ENCODE measurements around the gene CRIM1. TPM values are rescaled to one million over a fixed set of nuclear protein-coding genes. Genes with fewer than 3 reads are reported as not detected.

The CRIM1 gene
- total and polyA plus RNA-seq, 2 experiments from 2014 or later = 10.5 to 36.4 TPM

GRCh38 chr2:36432479-36432878, 76.9 kb downstream of the CRIM1 start (continued):
- TF ChIP-seq ZNF462 (CRISPR knock-in tag; IDR thresholded peaks at IDR 0.05) (no peak), ETS1 (IDR thresholded peaks at IDR 0.05) (no peak), ZNF331 (CRISPR knock-in tag; IDR thresholded peaks at IDR 0.05; ENCODE audit: low read depth) (no peak)

- Mint-ChIP-seq H3K4me3 (no peak overlapping the region), H3K4me1 (peaks cover 37% of the 10 kb centered on the region), H3K36me3 (ENCODE audit: low read depth) (no peaks in the 10 kb centered on the region; the same call in 2 of the 3 replicates), H3K27me3 (ENCODE audit: insufficient read depth, low read depth, poor library complexity) (no peaks in the 10 kb centered on the region), H3K9me3 (no peaks in the 10 kb centered on the region), H3K27ac (no peak overlapping the region)
- Histone ChIP-seq H3K79me2 (replicated peaks; ENCODE audit: insufficient read depth) (peaks cover 91% of the 10 kb centered on the region), H3K4me1 (ENCODE audit: insufficient read depth) (peaks cover 29% of the 10 kb centered on the region), H3F3A (replicated peaks; ENCODE audit: low read depth) (no peaks in the 10 kb centered on the region), H3K27ac (ENCODE audit: low read depth) (no peak overlapping the region; the same call in 1 of the 2 replicates), H3K4me2 (no peak overlapping the region; the same call in 1 of the 2 replicates), H4K20me1 (replicated peaks; ENCODE audit: insufficient read depth) (no peaks in the 10 kb centered on the region; the same call in none of the 2 replicates), H2AFZ (no peak overlapping the region), H3K36me3 (ENCODE audit: insufficient read depth) (no peaks in the 10 kb centered on the region), H3K9me2 (ENCODE audit: insufficient read depth) (no peaks in the 10 kb centered on the region), H3K27me3 (ENCODE audit: insufficient read depth) (no peaks in the 10 kb centered on the region), H3K4me3 (no peak overlapping the region)
- DNase-seq (ENCODE audit: low spot score) (no peak), ATAC-seq (peak; percentile 76)
- TF ChIP-seq STAT1 (IDR thresholded peaks at IDR 0.05; ENCODE audit: unreplicated experiment) = no peak
Observed at GRCh38 chr2:36433311-36434217, 78.0 kb downstream of the CRIM1 start.
